Uterus (tissue), 4 donors: ENCODE measurements around the gene PGLYRP3. TPM values are rescaled to one million over a fixed set of nuclear protein-coding genes. Genes with fewer than 3 reads are reported as not detected.

Source experiments
- DNase-seq, 2 donors: peaks; one replicate each; pipeline ENCODE4 v3.0.0-alpha.2; 2019 to 2020
- H3K27ac ChIP-seq, 2 donors: fragments of 200-600 bp; sonication (generic); 1 replicate in 1 of 2; 2 replicates in 1 of 2; pipeline ENCODE4 v1.5.1; 2016 to 2018
- H3K27me3 ChIP-seq, 2 donors: fragments of 200-600 bp; sonication (generic); one replicate each; pipeline ENCODE4 v1.5.1; 2018 to 2019; ENCODE audit warnings: control low read depth in 1 of 2
- H3K36me3 ChIP-seq, 2 donors: fragments of 200-600 bp; sonication (generic); one replicate each; pipeline ENCODE4 v1.5.1; 2019; ENCODE audit warnings: control low read depth in 1 of 2
- H3K4me1 ChIP-seq, 2 donors: fragments of 200-600 bp; sonication (generic); one replicate each; pipeline ENCODE4 v1.5.1; 2018 to 2019; ENCODE audit warnings: control low read depth in 1 of 2
- H3K4me3 ChIP-seq, 2 donors: fragments of 200-600 bp; sonication (generic); 1 replicate in 1 of 2; 2 replicates in 1 of 2; pipeline ENCODE4 v1.5.1; 2018 to 2019; ENCODE audit warnings: mild to moderate bottlenecking in 1 of 2
- H3K9me3 ChIP-seq, 2 donors: fragments of 200-600 bp; sonication (generic); one replicate each; pipeline ENCODE4 v1.5.1; 2019; ENCODE audit warnings: control low read depth in 1 of 2
- CTCF ChIP-seq, 4 experiments: fragments of 200-600 bp in 2 of 4; fragments of 450-650 bp in 2 of 4; sonication (generic) in 2 of 4; IDR thresholded peaks; one replicate each; pipeline ENCODE4 v1.5.1; 2016 to 2019; ENCODE audit warnings: antibody characterized with exemption in 4 of 4, mild to moderate bottlenecking in 2 of 4, moderate library complexity in 1 of 4
- POLR2A ChIP-seq, 2 donors: fragments of 450-650 bp; IDR thresholded peaks; one replicate each; pipeline ENCODE4 v1.6.1; 2016; ENCODE audit warnings: antibody characterized with exemption in 2 of 2, mild to moderate bottlenecking in 1 of 2, moderate library complexity in 1 of 2
- intact Hi-C: fragments of 100-400 bp; cut with DNase I; formaldehyde crosslinking; loops from one replicate; pipeline ENCODE4 v1.15.1; 2023; ENCODE audit warnings: low total_unique reads
- total RNA-seq, 4 donors: library from RNA; depleted of rRNA in 3 of 4; stranded (reverse); fragments of >200 nt in 3 of 4; gene quantifications; one replicate each; pipeline versions ENCODE4 v1.1.0 to v1.2.4, GENCODE V29; 2014 to 2023
- donor health status: DM: yes; HTN: yes; CAD: no.

Gene PGLYRP3
- total RNA-seq, result not detected

- TF ChIP-seq POLR2A (IDR thresholded peaks at IDR 0.05), result no peak
- TF ChIP-seq CTCF (IDR thresholded peaks at IDR 0.05), result no peak
- Histone ChIP-seq H3K4me3 (no peak within 1 kb of the TSS), H3K27me3 (no peaks in the 10 kb centered on the region), H3K9me3 (no peaks in the 10 kb centered on the region), H3K4me1 (no peaks in the 10 kb centered on the region), H3K27ac (no peak within 1 kb of the TSS), H3K36me3 (no peaks in the 10 kb centered on the region)
- DNase-seq, result no peak
- intact Hi-C loops, result no loop called here
Measured at GRCh38 chr1:153312570-153313186, at the start of gene PGLYRP3. Gene PGLYRP3, minus strand, starts transcription at chr1:153312952. Its CDS starts 2,287 bp downstream, at chr1:153310665.

GRCh38 chr1:153362187-153362775, 49.5 kb upstream of the PGLYRP3 start:
- Histone ChIP-seq H3K4me3 (no peak overlapping the region), H3K27ac (no peak overlapping the region), H3K4me1 (no peaks in the 10 kb centered on the region), H3K36me3 (no peaks in the 10 kb centered on the region), H3K9me3 (no peaks in the 10 kb centered on the region), H3K27me3 (no peaks in the 10 kb centered on the region)
- DNase-seq, result no peak
- TF ChIP-seq CTCF (IDR thresholded peaks at IDR 0.05) (no peak), POLR2A (IDR thresholded peaks at IDR 0.05) (no peak)
- intact Hi-C loops, result no loop called here

GRCh38 chr1:153361480-153362109, 48.8 kb upstream of the PGLYRP3 start:
- H3K4me3 ChIP-seq, result no peak overlapping the region
- intact Hi-C loops, result no loop called here
- H3K4me1 ChIP-seq, result no peaks in the 10 kb centered on the region
- TF ChIP-seq CTCF (IDR thresholded peaks at IDR 0.05) (no peak), POLR2A (IDR thresholded peaks at IDR 0.05) (no peak)
- no peak for DNase-seq
- no peak overlapping the region for H3K27ac ChIP-seq
- H3K9me3 ChIP-seq, result no peaks in the 10 kb centered on the region
- H3K27me3 ChIP-seq, result no peaks in the 10 kb centered on the region
- H3K36me3 ChIP-seq, result no peaks in the 10 kb centered on the region

- intact Hi-C loops, result no loop called here
- no peak overlapping the region for H3K27ac ChIP-seq
- no peaks in the 10 kb centered on the region for H3K4me1 ChIP-seq
- no peak for DNase-seq
- H3K36me3 ChIP-seq, result no peaks in the 10 kb centered on the region
- no peak overlapping the region for H3K4me3 ChIP-seq
- no peaks in the 10 kb centered on the region for H3K27me3 ChIP-seq
- no peaks in the 10 kb centered on the region for H3K9me3 ChIP-seq
- TF ChIP-seq POLR2A (IDR thresholded peaks at IDR 0.05) (no peak), CTCF (IDR thresholded peaks at IDR 0.05) (no peak)
Measured at GRCh38 chr1:153360592-153361479, 48.1 kb upstream of the PGLYRP3 start.
